Astrocyte (in vitro differentiated cells and primary cell): Measurements from ENCODE around the gene SPINK5. TPM values are rescaled to one million over a fixed set of nuclear protein-coding genes. Genes with fewer than 3 reads are reported as not detected.

Source experiments
- DNase-seq: peaks from one replicate; pipeline ENCODE4 v3.0.0-alpha.2; 2010; ENCODE audit warnings: low read depth
- FAIRE-seq: peaks from 2 replicates; lab custom pipeline; 2011; peaks lifted over from hg19 to GRCh38; lab: Jason Lieb, UNC
- H2AFZ ChIP-seq: 2 replicates; pipeline ENCODE4 v1.6.0; 2012; ENCODE audit warnings: low read depth, low read length, inconsistent platforms
- H3K27ac ChIP-seq: 2 replicates; pipeline ENCODE4 v1.5.1; 2011; ENCODE audit warnings: low read depth, low read length, inconsistent platforms
- H3K27me3 ChIP-seq: 2 replicates; pipeline ENCODE4 v1.6.0; 2011; ENCODE audit warnings: low read length, inconsistent platforms; ENCODE audit not compliant: insufficient read depth
- H3K36me3 ChIP-seq: 2 replicates; pipeline ENCODE4 v1.5.1; 2011; ENCODE audit warnings: low read length, inconsistent platforms; ENCODE audit not compliant: insufficient read depth
- H3K4me1 ChIP-seq: 2 replicates; pipeline ENCODE4 v1.5.1; 2011; ENCODE audit warnings: low read length, inconsistent platforms; ENCODE audit not compliant: insufficient read depth
- H3K4me2 ChIP-seq: 2 replicates; pipeline ENCODE4 v1.6.0; 2012; ENCODE audit warnings: low read length, inconsistent platforms
- H3K4me3 ChIP-seq: 2 replicates; pipeline ENCODE4 v1.5.1; 2011; ENCODE audit warnings: low read depth, mild to moderate bottlenecking, low read length, inconsistent platforms; ENCODE audit not compliant: insufficient read depth
- H3K79me2 ChIP-seq: 2 replicates; pipeline ENCODE4 v1.6.0; 2012; ENCODE audit warnings: mild to moderate bottlenecking, low read length, inconsistent platforms; ENCODE audit not compliant: insufficient read depth
- H3K9ac ChIP-seq: 2 replicates; pipeline ENCODE4 v1.6.0; 2012; ENCODE audit warnings: mild to moderate bottlenecking, low read length, inconsistent platforms
- H3K9me3 ChIP-seq: 2 replicates; pipeline ENCODE4 v1.5.1; 2012; ENCODE audit warnings: low read depth, mild to moderate bottlenecking, low read length, inconsistent platforms; ENCODE audit not compliant: insufficient read depth
- H4K20me1 ChIP-seq: 2 replicates; pipeline ENCODE4 v1.6.0; 2012; ENCODE audit warnings: low read length, inconsistent platforms; ENCODE audit not compliant: insufficient read depth
- H3K27ac Mint-ChIP-seq: one replicate; pipeline ENCODE4 v1.8.0; 2021; ENCODE audit warnings: mild to moderate bottlenecking, mixed read lengths; ENCODE audit not compliant: unreplicated experiment
- H3K27me3 Mint-ChIP-seq: one replicate; pipeline ENCODE4 v1.8.0; 2021; ENCODE audit warnings: low read depth, mixed read lengths; ENCODE audit not compliant: unreplicated experiment
- H3K36me3 Mint-ChIP-seq: one replicate; pipeline ENCODE4 v1.8.0; 2021; ENCODE audit warnings: low read depth, mixed read lengths; ENCODE audit not compliant: unreplicated experiment
- H3K4me1 Mint-ChIP-seq: one replicate; pipeline ENCODE4 v1.8.0; 2021; ENCODE audit warnings: low read depth, mixed read lengths; ENCODE audit not compliant: unreplicated experiment
- H3K4me3 Mint-ChIP-seq: one replicate; pipeline ENCODE4 v1.8.0; 2021; ENCODE audit warnings: mild to moderate bottlenecking, moderate library complexity, mixed read lengths; ENCODE audit not compliant: unreplicated experiment
- H3K9me3 Mint-ChIP-seq: one replicate; pipeline ENCODE4 v1.8.0; 2021; ENCODE audit warnings: mild to moderate bottlenecking, mixed read lengths; ENCODE audit not compliant: unreplicated experiment
- CTCF ChIP-seq: IDR thresholded peaks from 2 replicates; pipeline ENCODE4 v1.5.1; 2011; ENCODE audit warnings: low read depth, mild to moderate bottlenecking, inconsistent platforms, low read length, moderate library complexity; ENCODE audit not compliant: insufficient read depth
- EZH2 ChIP-seq: IDR thresholded peaks from 2 replicates; pipeline ENCODE4 v1.6.1; 2012; ENCODE audit warnings: mild to moderate bottlenecking, low read length, inconsistent platforms; ENCODE audit not compliant: insufficient read depth
- total RNA-seq: library from RNA; stranded (reverse); gene quantifications from 2 replicates; pipeline ENCODE4 v1.2.1, GENCODE V29; 2021

SPINK5 gene
- total RNA-seq, 1 donor from 2014 or later: 1.3 TPM

- no peak for FAIRE-seq
- Histone ChIP-seq H3K36me3 (no peaks in the 10 kb centered on the region), H3K4me2 (no peak overlapping the region), H3K79me2 (no peaks in the 10 kb centered on the region), H3K27me3 (no peaks in the 10 kb centered on the region), H3K9me3 (no peaks in the 10 kb centered on the region), H4K20me1 (no peaks in the 10 kb centered on the region), H3K4me3 (no peak overlapping the region), H3K27ac (no peak overlapping the region), H3K9ac (no peak overlapping the region), H2AFZ (no peak overlapping the region), H3K4me1 (no peaks in the 10 kb centered on the region)
- no peak for DNase-seq
- Mint-ChIP-seq H3K27me3 (no peaks in the 10 kb centered on the region), H3K4me1 (no peaks in the 10 kb centered on the region), H3K27ac (no peak overlapping the region), H3K4me3 (no peak overlapping the region), H3K36me3 (no peaks in the 10 kb centered on the region), H3K9me3 (no peaks in the 10 kb centered on the region)
- TF ChIP-seq CTCF: no peak
- no peak for TF ChIP-seq EZH2
Measured at GRCh38 chr5:148156609-148157008, 92.8 kb downstream of the SPINK5 start.

GRCh38 chr5:148162038-148162437 lies 98.3 kb downstream of the SPINK5 start:
- Histone ChIP-seq H3K27me3 (no peaks in the 10 kb centered on the region), H3K9ac (no peak overlapping the region), H3K4me3 (no peak overlapping the region), H3K27ac (no peak overlapping the region), H3K79me2 (no peaks in the 10 kb centered on the region), H3K36me3 (no peaks in the 10 kb centered on the region), H3K4me1 (no peaks in the 10 kb centered on the region), H3K9me3 (no peaks in the 10 kb centered on the region), H3K4me2 (no peak overlapping the region), H2AFZ (no peak overlapping the region), H4K20me1 (no peaks in the 10 kb centered on the region)
- TF ChIP-seq CTCF (no peak), EZH2 (no peak)
- H3K27ac Mint-ChIP-seq: no peak overlapping the region
- DNase-seq: no peak
- FAIRE-seq: no peak
- no peaks in the 10 kb centered on the region for H3K4me1 Mint-ChIP-seq
- no peak overlapping the region for H3K4me3 Mint-ChIP-seq
- no peaks in the 10 kb centered on the region for H3K27me3 Mint-ChIP-seq
- H3K36me3 Mint-ChIP-seq: no peaks in the 10 kb centered on the region
- no peaks in the 10 kb centered on the region for H3K9me3 Mint-ChIP-seq

GRCh38 chr5:148163345-148163744 lies 99.6 kb downstream of the SPINK5 start:
- FAIRE-seq: no peak
- no peaks in the 10 kb centered on the region for H3K36me3 Mint-ChIP-seq

More at GRCh38 chr5:148163345-148163744, 99.6 kb downstream of the SPINK5 start:
- no peak overlapping the region for H3K4me3 ChIP-seq
- no peaks in the 10 kb centered on the region for H3K9me3 ChIP-seq
- Mint-ChIP-seq H3K9me3 (no peaks in the 10 kb centered on the region), H3K27me3 (no peaks in the 10 kb centered on the region), H3K4me3 (no peak overlapping the region), H3K4me1 (no peaks in the 10 kb centered on the region), H3K27ac (no peak overlapping the region)
- H3K36me3 ChIP-seq: no peaks in the 10 kb centered on the region
- H3K9ac ChIP-seq: no peak overlapping the region
- H3K4me1 ChIP-seq: no peaks in the 10 kb centered on the region
- no peak for DNase-seq
- no peak for TF ChIP-seq EZH2
- no peak for TF ChIP-seq CTCF
- no peak overlapping the region for H3K27ac ChIP-seq
- no peaks in the 10 kb centered on the region for H3K27me3 ChIP-seq
- H4K20me1 ChIP-seq: no peaks in the 10 kb centered on the region
- H3K4me2 ChIP-seq: no peak overlapping the region
- no peaks in the 10 kb centered on the region for H3K79me2 ChIP-seq
- H2AFZ ChIP-seq: no peak overlapping the region
